Peyer's patch (tissue), 4 donors: ENCODE measurements around the gene GSTCD.

Experiments
- POLR2A ChIP-seq, 2 donors: fragments of 450-650 bp; IDR thresholded peaks; one replicate each; pipeline ENCODE4 v1.5.1; 2017; ENCODE audit warnings: antibody characterized with exemption in 2 of 2, mild to moderate bottlenecking in 2 of 2, moderate library complexity in 2 of 2
- TF ChIP-seq, protein P1 (sequence below), 6 experiments: fragments of 450-650 bp in 4 of 6; fragments of 200-600 bp in 2 of 6; sonication (generic) in 1 of 6; IDR thresholded peaks; one replicate each; pipeline ENCODE4 v1.5.1; 2017 to 2019; ENCODE audit warnings: antibody characterized with exemption in 6 of 6, mild to moderate bottlenecking in 3 of 6, moderate library complexity in 1 of 6

DNA sequence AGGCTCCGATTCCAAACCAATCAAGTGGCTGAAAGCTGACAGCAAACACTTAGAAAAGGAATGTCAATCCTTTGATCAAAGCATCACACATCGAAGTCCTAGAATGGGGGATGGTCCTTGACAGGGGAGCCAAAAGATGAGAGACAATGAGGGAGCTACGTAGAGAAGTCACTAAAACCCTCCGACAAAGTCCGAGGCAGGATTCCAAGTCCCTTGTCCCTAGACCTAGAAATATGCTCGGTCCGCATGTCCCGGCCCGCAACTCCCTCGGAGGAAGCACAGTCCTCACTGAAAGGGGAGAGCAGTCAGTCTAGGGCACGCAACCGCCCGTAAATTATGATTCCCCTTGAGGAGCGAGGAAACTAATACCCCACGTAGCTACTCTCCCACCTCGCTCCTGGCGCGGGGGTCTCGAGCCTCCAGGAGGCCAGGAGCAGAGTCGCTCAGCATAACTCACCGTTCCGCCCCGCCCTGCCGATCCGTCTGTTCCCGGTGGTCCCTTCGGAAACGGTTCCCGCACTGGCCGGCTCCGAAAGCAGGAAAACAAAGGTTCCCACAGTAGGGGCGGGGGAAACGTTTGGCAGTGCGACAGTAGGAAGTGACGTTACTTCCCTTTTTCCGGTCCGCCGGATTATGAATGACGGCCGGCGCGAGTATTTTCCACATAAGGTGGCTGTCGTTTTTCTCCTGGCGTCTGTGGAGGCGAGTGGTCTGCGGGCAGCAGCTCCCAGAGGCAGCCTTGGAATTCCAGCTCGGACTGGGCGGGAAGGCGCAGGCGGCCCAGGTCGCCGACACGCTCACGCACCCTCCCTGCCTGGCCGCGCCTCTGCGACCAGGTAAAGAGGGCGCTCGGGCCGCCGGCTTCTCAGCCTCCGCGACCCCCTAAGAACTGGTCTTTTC, at the start of gene GSTCD, which contains the start of gene INTS12:
- TF ChIP-seq, protein P1, sequence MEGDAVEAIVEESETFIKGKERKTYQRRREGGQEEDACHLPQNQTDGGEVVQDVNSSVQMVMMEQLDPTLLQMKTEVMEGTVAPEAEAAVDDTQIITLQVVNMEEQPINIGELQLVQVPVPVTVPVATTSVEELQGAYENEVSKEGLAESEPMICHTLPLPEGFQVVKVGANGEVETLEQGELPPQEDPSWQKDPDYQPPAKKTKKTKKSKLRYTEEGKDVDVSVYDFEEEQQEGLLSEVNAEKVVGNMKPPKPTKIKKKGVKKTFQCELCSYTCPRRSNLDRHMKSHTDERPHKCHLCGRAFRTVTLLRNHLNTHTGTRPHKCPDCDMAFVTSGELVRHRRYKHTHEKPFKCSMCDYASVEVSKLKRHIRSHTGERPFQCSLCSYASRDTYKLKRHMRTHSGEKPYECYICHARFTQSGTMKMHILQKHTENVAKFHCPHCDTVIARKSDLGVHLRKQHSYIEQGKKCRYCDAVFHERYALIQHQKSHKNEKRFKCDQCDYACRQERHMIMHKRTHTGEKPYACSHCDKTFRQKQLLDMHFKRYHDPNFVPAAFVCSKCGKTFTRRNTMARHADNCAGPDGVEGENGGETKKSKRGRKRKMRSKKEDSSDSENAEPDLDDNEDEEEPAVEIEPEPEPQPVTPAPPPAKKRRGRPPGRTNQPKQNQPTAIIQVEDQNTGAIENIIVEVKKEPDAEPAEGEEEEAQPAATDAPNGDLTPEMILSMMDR (IDR thresholded peaks at IDR 0.05) = peak in 2 of 6 experiments; percentile 4 to 23
- peak; percentile 69 to 78 for TF ChIP-seq POLR2A (IDR thresholded peaks at IDR 0.05)
